HEK293T (cell line): ENCODE measurements around the gene TFF2.

Experiments used
- CTCF ChIA-PET: fragments of 350-600 bp; formaldehyde crosslinking; extraction: SDS; loops from one replicate; lab custom pipeline; 2021; ENCODE audit warnings: antibody characterized with exemption, inconsistent platforms; lab: Yijun Ruan, JAX
- POLR2A ChIA-PET: fragments of 350-600 bp; formaldehyde crosslinking; extraction: SDS; loops from one replicate; lab custom pipeline; 2020; ENCODE audit warnings: antibody characterized with exemption, inconsistent platforms; lab: Yijun Ruan, JAX
- DNase-seq: peaks from one replicate; pipeline ENCODE4 v3.0.0; 2012; ENCODE audit warnings: mixed read lengths; ENCODE audit errors: extremely low spot score
- ARNT ChIP-seq: fragments of 450-650 bp; IDR thresholded peaks from 2 replicates; pipeline ENCODE4 v1.6.1; 2017; ENCODE audit warnings: mild to moderate bottlenecking
- BHLHE40 ChIP-seq: fragments of 450-650 bp; IDR thresholded peaks from 2 replicates; pipeline ENCODE4 v1.6.1; 2016; ENCODE audit warnings: mild to moderate bottlenecking, moderate library complexity, borderline replicate concordance
- CTBP1 ChIP-seq: fragments of 450-650 bp; IDR thresholded peaks from 2 replicates; pipeline ENCODE4 v1.6.1; 2016; ENCODE audit warnings: borderline replicate concordance
- ELF4 ChIP-seq: fragments of 450-650 bp; IDR thresholded peaks from 2 replicates; pipeline ENCODE4 v1.6.1; 2017; ENCODE audit warnings: antibody characterized with exemption
- FOXA1 ChIP-seq: fragments of 450-650 bp; IDR thresholded peaks from 2 replicates; pipeline ENCODE4 v1.6.1; 2016; ENCODE audit warnings: mild to moderate bottlenecking
- FOXK2 ChIP-seq: fragments of 450-650 bp; IDR thresholded peaks from 2 replicates; pipeline ENCODE4 v1.6.1; 2016; ENCODE audit warnings: mild to moderate bottlenecking
- FOXM1 ChIP-seq: fragments of 450-650 bp; IDR thresholded peaks from 2 replicates; pipeline ENCODE4 v1.6.1; 2017; ENCODE audit warnings: mild to moderate bottlenecking, borderline replicate concordance
- HDGF ChIP-seq: fragments of 450-650 bp; IDR thresholded peaks from 2 replicates; pipeline ENCODE4 v1.6.1; 2017; ENCODE audit warnings: antibody characterized with exemption, borderline replicate concordance
- L3MBTL2 ChIP-seq: fragments of 450-650 bp; conservative IDR thresholded peaks from 2 replicates; pipeline ENCODE4 v1.6.1; 2016; ENCODE audit warnings: mild to moderate bottlenecking
- LEF1 ChIP-seq: fragments of 450-650 bp; IDR thresholded peaks from 2 replicates; pipeline ENCODE4 v1.6.1; 2017; ENCODE audit warnings: mild to moderate bottlenecking, borderline replicate concordance
- NFRKB ChIP-seq: fragments of 450-650 bp; IDR thresholded peaks from 2 replicates; pipeline ENCODE4 v1.6.1; 2016; ENCODE audit warnings: mild to moderate bottlenecking, moderate library complexity
- PKNOX1 ChIP-seq: fragments of 450-650 bp; IDR thresholded peaks from 2 replicates; pipeline ENCODE4 v1.6.1; 2016
- SP1 ChIP-seq: fragments of 450-650 bp; IDR thresholded peaks from 2 replicates; pipeline ENCODE4 v1.6.1; 2017
- SUZ12 ChIP-seq: fragments of 450-650 bp; IDR thresholded peaks from 2 replicates; pipeline ENCODE4 v1.6.1; 2016; ENCODE audit warnings: mild to moderate bottlenecking
- TARDBP ChIP-seq: fragments of 450-650 bp; IDR thresholded peaks from 2 replicates; pipeline ENCODE4 v1.6.1; 2016
- ZNF384 ChIP-seq: fragments of 450-650 bp; IDR thresholded peaks from 2 replicates; pipeline ENCODE4 v1.6.1; 2016

The TFF2 gene

GRCh38 chr21:42375966-42376337, 25.2 kb upstream of the TFF2 start:
- no peak for DNase-seq
- ChIA-PET CTCF (no interaction called here), POLR2A (no interaction called here)
- no peak for TF ChIP-seq TARDBP
- no peak for TF ChIP-seq LEF1

GRCh38 chr21:42375506-42375905, 24.7 kb upstream of the TFF2 start:
- ChIA-PET POLR2A (no interaction called here), CTCF (no interaction called here)
- no peak for TF ChIP-seq BHLHE40
- no peak for TF ChIP-seq PKNOX1
- TF ChIP-seq SP1 = no peak
- TF ChIP-seq ELF4 = no peak
- no peak for TF ChIP-seq L3MBTL2
- TF ChIP-seq FOXA1 = no peak
- no peak for TF ChIP-seq FOXK2
- no peak for TF ChIP-seq SUZ12
- no peak for DNase-seq

- no peak for TF ChIP-seq CTBP1
- TF ChIP-seq BHLHE40 = no peak
- ChIA-PET CTCF (no interaction called here), POLR2A (no interaction called here)
- DNase-seq = no peak
These were observed 24.2 kb upstream of the TFF2 start for GRCh38 chr21:42374864-42375499.

GRCh38 chr21:42374457-42374856, 23.7 kb upstream of the TFF2 start:
- ChIA-PET CTCF (no interaction called here), POLR2A (no interaction called here)
- TF ChIP-seq PKNOX1 (no peak), HDGF (no peak), ELF4 (no peak), CTBP1 (no peak), BHLHE40 (no peak), NFRKB (no peak), L3MBTL2 (no peak), TARDBP (no peak), FOXA1 (no peak), FOXK2 (no peak), ZNF384 (no peak), SP1 (no peak)
- DNase-seq = no peak

- ChIA-PET CTCF (no interaction called here), POLR2A (no interaction called here)
- no peak for DNase-seq
- no peak for TF ChIP-seq BHLHE40
- no peak for TF ChIP-seq FOXM1
- TF ChIP-seq ARNT = no peak
- TF ChIP-seq FOXA1 = no peak
- TF ChIP-seq ZNF384 = no peak
- no peak for TF ChIP-seq CTBP1
- TF ChIP-seq TARDBP = no peak
- no peak for TF ChIP-seq SUZ12
- TF ChIP-seq PKNOX1 = no peak
- no peak for TF ChIP-seq SP1
- TF ChIP-seq FOXK2 = no peak
- no peak for TF ChIP-seq HDGF
- TF ChIP-seq ELF4 = no peak
- no peak for TF ChIP-seq L3MBTL2
- TF ChIP-seq NFRKB = no peak
These were observed 23.2 kb upstream of the TFF2 start for GRCh38 chr21:42373908-42374455.

GRCh38 chr21:42373196-42373907, 22.6 kb upstream of the TFF2 start:
- no peak for TF ChIP-seq LEF1
- TF ChIP-seq FOXK2 = no peak
- no peak for DNase-seq
- POLR2A ChIA-PET = no interaction called here
- CTCF ChIA-PET = no interaction called here

GRCh38 chr21:42370894-42371654, 20.3 kb upstream of the TFF2 start:
- ChIA-PET POLR2A (no interaction called here), CTCF (no interaction called here)
- TF ChIP-seq SP1 (no peak), FOXM1 (no peak), ZNF384 (no peak), LEF1 (no peak), L3MBTL2 (no peak), PKNOX1 (no peak)
- DNase-seq = no peak
